Nephron progenitor cell (in vitro differentiated cells): ENCODE measurements around the gene ARID1B.

ENCODE experiments used
- DNase-seq: peaks from one replicate; pipeline ENCODE4 v3.0.0; 2021
- H3K27ac Mint-ChIP-seq: 2 replicates; pipeline ENCODE4 v1.8.0; 2021; ENCODE audit warnings: mild to moderate bottlenecking, moderate library complexity, mixed read lengths
- H3K27me3 Mint-ChIP-seq: 2 replicates; pipeline ENCODE4 v1.8.0; 2021; ENCODE audit warnings: mild to moderate bottlenecking, low read depth, mixed read lengths; ENCODE audit not compliant: poor library complexity
- H3K36me3 Mint-ChIP-seq: 2 replicates; pipeline ENCODE4 v1.8.0; 2021; ENCODE audit warnings: low read depth, mixed read lengths
- H3K4me1 Mint-ChIP-seq: 2 replicates; pipeline ENCODE4 v1.8.0; 2021; ENCODE audit warnings: mixed read lengths
- H3K4me3 Mint-ChIP-seq: 2 replicates; pipeline ENCODE4 v1.8.0; 2021; ENCODE audit warnings: mild to moderate bottlenecking, moderate library complexity, mixed read lengths
- H3K9me3 Mint-ChIP-seq: 2 replicates; pipeline ENCODE4 v1.8.0; 2021; ENCODE audit warnings: mild to moderate bottlenecking, moderate library complexity, mixed read lengths
- CTCF ChIP-seq: fragments of 200-600 bp; sonication (generic); IDR thresholded peaks from 2 replicates; pipeline ENCODE4 v1.5.0; 2021; ENCODE audit warnings: antibody characterized with exemption

The ARID1B gene

GRCh38 chr6:157090736-157091135 lies 313.6 kb downstream of the ARID1B start:
- Mint-ChIP-seq H3K27me3 (no peaks in the 10 kb centered on the region), H3K9me3 (no peaks in the 10 kb centered on the region), H3K4me3 (no peak overlapping the region), H3K36me3 (peaks cover 59% of the 10 kb centered on the region), H3K27ac (no peak overlapping the region), H3K4me1 (peaks cover 51% of the 10 kb centered on the region)
- no peak for TF ChIP-seq CTCF
- no peak for DNase-seq

GRCh38 chr6:157091243-157091642 lies 314.1 kb downstream of the ARID1B start:
- Mint-ChIP-seq H3K4me1 (peaks cover 53% of the 10 kb centered on the region), H3K36me3 (peaks cover 58% of the 10 kb centered on the region), H3K9me3 (no peaks in the 10 kb centered on the region), H3K4me3 (no peak overlapping the region), H3K27ac (no peak overlapping the region), H3K27me3 (no peaks in the 10 kb centered on the region)
- DNase-seq = no peak
- TF ChIP-seq CTCF = no peak

DNA sequence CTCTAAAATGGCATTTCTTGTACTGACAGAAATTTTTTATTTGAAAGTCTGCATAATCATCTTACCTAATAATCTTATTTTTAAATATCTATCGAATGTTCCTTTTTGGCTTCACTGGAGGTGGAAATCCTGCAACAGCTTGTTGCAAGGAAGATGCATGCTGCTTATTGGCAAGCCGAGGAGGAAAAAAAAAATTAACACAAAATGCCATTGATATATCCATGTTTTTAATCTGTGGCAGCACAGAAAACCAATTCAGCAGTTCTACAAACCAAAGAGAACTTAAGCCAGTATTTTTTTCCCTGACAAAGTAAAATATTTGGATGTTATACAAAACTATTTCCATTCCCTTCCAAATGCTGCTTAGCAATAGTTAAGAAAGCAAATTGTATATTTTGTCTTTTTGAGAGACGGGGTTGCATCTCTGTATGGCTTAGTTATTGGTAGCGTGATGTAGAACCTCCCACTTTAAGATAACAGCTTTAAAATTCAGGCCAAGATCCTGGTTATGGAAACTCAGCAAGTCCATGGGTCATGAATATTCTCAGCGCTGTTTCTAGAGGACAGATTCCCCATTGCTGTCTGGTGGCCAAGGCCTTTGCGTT lies 314.8 kb downstream of the ARID1B start:
- no peaks in the 10 kb centered on the region for H3K9me3 Mint-ChIP-seq
- peaks cover 58% of the 10 kb centered on the region for H3K4me1 Mint-ChIP-seq
- H3K27ac Mint-ChIP-seq = no peak overlapping the region
- peaks cover 54% of the 10 kb centered on the region for H3K36me3 Mint-ChIP-seq
- no peak for DNase-seq
- TF ChIP-seq CTCF = no peak
- no peaks in the 10 kb centered on the region for H3K27me3 Mint-ChIP-seq
- H3K4me3 Mint-ChIP-seq = no peak overlapping the region

GRCh38 chr6:157092736-157093135 lies 315.6 kb downstream of the ARID1B start:
- Mint-ChIP-seq H3K27me3 (no peaks in the 10 kb centered on the region), H3K4me1 (peaks cover 61% of the 10 kb centered on the region), H3K4me3 (peak overlapping the region; percentile 19), H3K27ac (peak overlapping the region; percentile 50), H3K9me3 (no peaks in the 10 kb centered on the region), H3K36me3 (peaks cover 46% of the 10 kb centered on the region)
- no peak for TF ChIP-seq CTCF
- no peak for DNase-seq

GRCh38 chr6:157093536-157093935 lies 316.4 kb downstream of the ARID1B start:
- Mint-ChIP-seq H3K36me3 (peaks cover 50% of the 10 kb centered on the region), H3K9me3 (no peaks in the 10 kb centered on the region), H3K27me3 (no peaks in the 10 kb centered on the region), H3K4me3 (no peak overlapping the region), H3K4me1 (peaks cover 57% of the 10 kb centered on the region), H3K27ac (peak overlapping the region; percentile 94)
- no peak for TF ChIP-seq CTCF
- no peak for DNase-seq

DNA sequence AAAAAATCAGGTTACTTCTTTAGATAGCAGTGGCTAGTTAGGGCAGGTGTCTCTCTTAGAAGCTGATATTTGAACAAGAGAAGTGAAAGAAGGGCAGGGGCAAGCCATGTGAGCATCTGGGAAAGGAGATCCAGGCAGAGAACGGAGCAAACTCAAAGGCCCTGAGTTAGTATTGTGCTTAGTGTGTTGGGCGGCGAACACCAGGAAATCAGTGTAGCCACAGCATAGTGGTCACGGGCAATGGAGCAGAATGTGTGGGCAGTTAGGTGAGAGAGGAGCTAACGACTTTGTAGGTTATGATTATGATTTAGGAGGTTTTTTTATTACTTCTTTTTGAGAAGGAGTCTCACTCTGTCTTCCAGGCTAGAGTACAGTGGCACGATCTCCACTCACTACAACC lies 316.9 kb downstream of the ARID1B start:
- Mint-ChIP-seq H3K9me3 (no peaks in the 10 kb centered on the region), H3K4me3 (no peak overlapping the region), H3K36me3 (peaks cover 49% of the 10 kb centered on the region), H3K4me1 (peaks cover 52% of the 10 kb centered on the region), H3K27me3 (no peaks in the 10 kb centered on the region), H3K27ac (peak overlapping the region; percentile 94)
- no peak for DNase-seq
- TF ChIP-seq CTCF = no peak
